Erythroblast (primary cell): Measurements from ENCODE around the gene ABHD6.

ENCODE experiments used
- GATA1 ChIP-seq: IDR thresholded peaks from 2 replicates; pipeline ENCODE4 v1.6.1; 2011; ENCODE audit warnings: low read depth, mild to moderate bottlenecking, control low read depth, low read length, moderate library complexity
- POLR2A ChIP-seq: IDR thresholded peaks from 2 replicates; pipeline ENCODE4 v1.6.1; 2011; ENCODE audit warnings: mild to moderate bottlenecking, low read length

DNA sequence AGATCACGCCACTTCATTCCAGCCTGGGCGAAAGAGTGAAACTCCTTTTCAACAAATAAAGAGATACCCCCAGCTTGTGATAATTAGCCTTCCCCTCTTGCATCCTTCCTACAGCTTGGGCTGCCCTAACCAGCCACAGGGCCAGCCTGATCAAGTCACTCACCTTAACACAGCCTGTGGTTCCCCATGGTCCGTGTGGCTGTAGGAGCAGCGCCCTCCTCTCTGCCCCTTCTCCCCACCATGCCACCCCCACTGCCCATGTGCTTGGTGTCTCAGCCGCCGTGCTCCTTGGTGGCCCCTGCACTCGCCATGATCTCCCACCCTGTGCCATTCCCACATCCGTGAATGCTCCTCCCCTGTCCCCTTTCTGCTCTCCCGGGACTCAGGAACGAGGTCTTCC, 55.3 kb downstream of the ABHD6 start:
- TF ChIP-seq POLR2A (no peak), GATA1 (no peak)
